ENCODE measurements around the gene GRIK5.

DNA sequence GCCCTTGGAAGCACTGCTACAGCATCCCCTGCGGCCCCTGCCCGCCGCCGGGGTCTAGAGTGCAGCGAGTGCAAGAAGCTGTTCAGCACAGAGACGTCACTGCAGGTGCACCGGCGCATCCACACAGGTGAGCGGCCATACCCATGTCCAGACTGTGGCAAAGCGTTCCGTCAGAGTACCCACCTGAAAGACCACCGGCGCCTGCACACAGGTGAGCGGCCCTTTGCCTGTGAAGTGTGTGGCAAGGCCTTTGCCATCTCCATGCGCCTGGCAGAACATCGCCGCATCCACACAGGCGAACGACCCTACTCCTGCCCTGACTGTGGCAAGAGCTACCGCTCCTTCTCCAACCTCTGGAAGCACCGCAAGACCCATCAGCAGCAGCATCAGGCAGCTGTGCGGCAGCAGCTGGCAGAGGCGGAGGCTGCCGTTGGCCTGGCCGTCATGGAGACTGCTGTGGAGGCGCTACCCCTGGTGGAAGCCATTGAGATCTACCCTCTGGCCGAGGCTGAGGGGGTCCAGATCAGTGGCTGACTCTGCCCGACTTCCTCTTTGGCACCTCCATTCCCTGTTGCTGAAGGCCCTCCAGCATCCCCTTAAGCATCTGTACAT lies 10.9 kb upstream of the GRIK5 start:
- TF ChIP-seq TSHZ1 (tag by site-specific recombination; IDR thresholded peaks at IDR 0.05; ENCODE audit: borderline replicate concordance) (no peak), ZNF146 (tag by site-specific recombination; IDR thresholded peaks at IDR 0.05) (no peak), ZNF585B (tag by site-specific recombination; IDR thresholded peaks at IDR 0.05) (no peak), ZBTB26 (tag by site-specific recombination; optimal IDR thresholded peaks at IDR 0.05) (no peak), CTCF (tag by site-specific recombination; IDR thresholded peaks at IDR 0.05) (no peak), ZNF221 (tag by site-specific recombination; IDR thresholded peaks at IDR 0.05; ENCODE audit: borderline replicate concordance) (no peak), ZNF416 (tag by site-specific recombination; IDR thresholded peaks at IDR 0.05) (no peak), ZNF768 (tag by site-specific recombination; IDR thresholded peaks at IDR 0.05) (no peak), YY1 (tag by site-specific recombination; IDR thresholded peaks at IDR 0.05) (no peak)
